Left lung (tissue), 10 donors: ENCODE results near the gene RERE. TPM values are rescaled to one million over a fixed set of nuclear protein-coding genes. Genes with fewer than 3 reads are reported as not detected.

Experiments used
- ATAC-seq: fragments of 200-7000 bp; cut with Tn5 transposase; one replicate; pipeline ENCODE4 v1.9.1; 2020; ENCODE audit warnings: moderate library complexity
- DNase-seq, 4 donors: peaks; one replicate each; pipeline ENCODE4 v3.0.0-alpha.2; 2013 to 2020
- H3K27ac ChIP-seq, 2 donors: fragments of 200-600 bp; sonication (generic) in 1 of 2; one replicate each; pipeline versions ENCODE4 v1.5.0 to v1.8.0; 2020 to 2021
- H3K27me3 ChIP-seq, 2 donors: fragments of 200-600 bp; sonication (generic) in 1 of 2; one replicate each; pipeline versions ENCODE4 v1.5.0 to v1.8.0; 2020 to 2021
- H3K36me3 ChIP-seq, 2 donors: fragments of 200-600 bp; sonication (generic) in 1 of 2; one replicate each; pipeline versions ENCODE4 v1.5.0 to v1.8.0; 2020 to 2021
- H3K4me1 ChIP-seq, 2 donors: fragments of 200-600 bp; one replicate each; pipeline ENCODE4 v1.8.0; 2021
- H3K4me3 ChIP-seq, 2 donors: fragments of 200-600 bp; sonication (generic) in 1 of 2; one replicate each; pipeline versions ENCODE4 v1.5.0 to v1.8.0; 2020 to 2021; ENCODE audit warnings: mild to moderate bottlenecking in 1 of 2
- H3K9me3 ChIP-seq, 2 donors: fragments of 200-600 bp; sonication (generic) in 1 of 2; one replicate each; pipeline versions ENCODE4 v1.5.0 to v1.8.0; 2020 to 2021
- CTCF ChIP-seq, 2 donors: fragments of 200-600 bp; sonication (generic) in 1 of 2; IDR thresholded peaks; one replicate each; pipeline versions ENCODE4 v1.5.0 to v1.8.0; 2021; ENCODE audit warnings: antibody characterized with exemption in 2 of 2
- intact Hi-C, 2 donors: fragments of 100-400 bp; cut with DNase I; formaldehyde crosslinking; loops; one replicate each; pipeline versions ENCODE4 v1.11.2 to v1.14.2; 2022
- polyA plus RNA-seq, 6 donors: library from polyadenylated mRNA; unstranded; fragments of 120-200 nt; gene quantifications; one replicate each; pipeline ENCODE4 v1.2.1, GENCODE V29; 2013; ENCODE audit not compliant: insufficient read length in 6 of 6
- total RNA-seq, 2 donors: library from RNA; stranded (reverse); fragmentation: NEBNext Ultra II Directional; extraction: Animal tissue kit (Norgen Biotek cat#: 25700); gene quantifications; one replicate each; pipeline ENCODE4 v1.2.1, GENCODE V29; 2021
- donor health status: DM: no; HTN: yes; CAD: no.
- donor health status: DM: no; HTN: no; CAD: no.

Gene RERE
- total and polyA plus RNA-seq, 8 donors = 73.3 to 135 (median 130) TPM

- no peaks in the 10 kb centered on the region for H3K27me3 ChIP-seq
- no peak for ATAC-seq
- intact Hi-C loops = no loop called here
- H3K27ac ChIP-seq = no peak overlapping the region
- no peaks in the 10 kb centered on the region for H3K9me3 ChIP-seq
- no peaks in the 10 kb centered on the region for H3K36me3 ChIP-seq
- H3K4me1 ChIP-seq = peaks cover 0 to 4% of the 10 kb centered on the region in 2 donors
- no peak for DNase-seq
- H3K4me3 ChIP-seq = no peak overlapping the region
- TF ChIP-seq CTCF (IDR thresholded peaks at IDR 0.05) = no peak
These were observed 52.2 kb downstream of the RERE start for GRCh38 chr1:8765198-8765597.

DNA sequence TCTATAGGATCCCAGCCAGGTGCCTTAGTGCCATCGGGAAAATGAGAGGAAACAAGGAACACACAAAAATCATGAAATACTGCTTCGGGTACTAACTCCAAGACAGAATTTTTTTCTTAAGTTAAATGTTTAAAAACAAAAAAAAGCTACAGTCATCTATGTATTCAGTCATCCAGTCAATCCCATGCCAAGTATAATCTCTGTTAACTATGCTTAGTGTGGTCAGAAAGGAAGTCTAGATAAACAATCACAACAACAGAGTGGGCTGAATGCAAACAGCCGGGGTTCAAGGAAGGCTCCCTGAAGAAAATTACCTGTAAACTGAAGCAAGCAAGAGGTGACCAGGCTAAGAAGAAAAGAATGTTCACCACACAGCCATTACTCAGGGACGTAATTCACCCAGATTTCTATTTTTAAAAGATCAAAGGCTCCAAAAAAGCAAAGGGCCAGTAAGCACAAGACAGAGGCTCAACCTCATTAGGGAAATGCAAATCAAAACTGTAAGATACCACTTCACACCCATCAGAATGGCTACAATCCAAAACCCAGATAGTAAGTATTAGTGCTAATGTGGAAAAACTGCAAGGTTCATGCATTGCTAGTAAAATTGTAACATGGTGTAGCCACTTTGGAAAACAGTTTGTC is 53.0 kb downstream of the RERE start:
- intact Hi-C loops = no loop called here
- Histone ChIP-seq H3K9me3 (no peaks in the 10 kb centered on the region), H3K27me3 (no peaks in the 10 kb centered on the region), H3K4me1 (peaks cover 0 to 4% of the 10 kb centered on the region in 2 donors), H3K4me3 (no peak overlapping the region), H3K27ac (no peak overlapping the region), H3K36me3 (no peaks in the 10 kb centered on the region)
- TF ChIP-seq CTCF (IDR thresholded peaks at IDR 0.05) = no peak
- ATAC-seq = no peak
- DNase-seq = no peak

DNA sequence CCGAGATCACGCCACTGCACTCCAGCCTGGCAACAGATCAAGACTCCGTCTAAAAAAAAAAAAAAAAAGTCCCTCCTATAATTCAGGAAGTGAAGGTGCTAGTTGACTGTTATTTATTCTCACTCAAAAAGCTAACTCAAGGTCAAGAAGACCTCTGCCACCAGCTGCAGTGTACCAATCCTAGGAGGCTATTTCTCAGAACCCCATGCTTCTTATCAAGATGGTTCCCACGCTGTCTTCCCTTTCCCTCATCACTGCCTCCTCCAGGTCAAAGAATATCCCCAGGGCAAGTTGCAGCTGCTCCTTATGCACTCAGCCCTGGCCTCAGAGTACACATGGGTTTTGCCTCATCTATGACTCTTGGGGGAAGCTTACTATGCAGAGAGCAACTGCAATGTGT is 53.6 kb downstream of the RERE start:
- intact Hi-C loops = no loop called here
- Histone ChIP-seq H3K27ac (no peak overlapping the region), H3K4me1 (peaks cover 0 to 4% of the 10 kb centered on the region in 2 donors), H3K9me3 (no peaks in the 10 kb centered on the region), H3K4me3 (no peak overlapping the region), H3K36me3 (no peaks in the 10 kb centered on the region), H3K27me3 (no peaks in the 10 kb centered on the region)
- peak; percentile 12 for ATAC-seq
- DNase-seq = no peak
- no peak for TF ChIP-seq CTCF (IDR thresholded peaks at IDR 0.05)

- Histone ChIP-seq H3K4me3 (no peak overlapping the region), H3K27me3 (no peaks in the 10 kb centered on the region), H3K9me3 (no peaks in the 10 kb centered on the region), H3K27ac (no peak overlapping the region), H3K4me1 (no peaks in the 10 kb centered on the region), H3K36me3 (no peaks in the 10 kb centered on the region)
- no peak for TF ChIP-seq CTCF (IDR thresholded peaks at IDR 0.05)
- ATAC-seq = no peak
- intact Hi-C loops = no loop called here
- DNase-seq = no peak
These were observed 62.4 kb downstream of the RERE start for GRCh38 chr1:8754993-8755392.

DNA sequence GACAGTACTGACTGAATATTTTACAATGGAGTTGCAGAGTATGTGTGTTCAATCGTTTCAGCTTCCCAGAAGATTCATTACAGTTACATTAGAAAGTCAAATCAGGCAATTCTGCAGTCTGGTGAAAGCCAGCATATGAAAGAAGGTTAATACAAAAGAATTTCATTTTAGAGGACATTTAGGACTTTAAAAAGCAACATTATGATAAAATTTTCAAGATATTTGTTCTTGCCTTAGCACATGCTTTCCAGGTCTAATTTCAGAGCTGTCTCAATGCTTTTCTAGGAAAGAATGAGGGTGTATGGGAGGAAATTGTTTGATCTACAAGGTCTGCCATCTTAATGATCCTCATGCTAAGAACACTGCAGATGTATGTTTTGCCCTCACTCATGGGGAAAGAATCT is 63.2 kb downstream of the RERE start:
- intact Hi-C loops = no loop called here
- TF ChIP-seq CTCF (IDR thresholded peaks at IDR 0.05) = no peak
- H3K4me3 ChIP-seq = no peak overlapping the region
- no peaks in the 10 kb centered on the region for H3K9me3 ChIP-seq
- DNase-seq (no peak), ATAC-seq (no peak)
- H3K4me1 ChIP-seq = no peaks in the 10 kb centered on the region
- no peaks in the 10 kb centered on the region for H3K36me3 ChIP-seq
- H3K27me3 ChIP-seq = no peaks in the 10 kb centered on the region
- H3K27ac ChIP-seq = no peak overlapping the region
